HPDE6-E6E7 (cell line): ENCODE data around the gene SERINC4.
A peak's percentile ranks its signal among the peaks of the same experiment; 100 is the strongest.

Experiments used
- DNase-seq: peaks from one replicate; pipeline ENCODE4 v3.0.0; 2011; ENCODE audit warnings: missing footprints; ENCODE audit errors: extremely low spot score

Gene SERINC4

GRCh38 chr15:43796566-43796965 lies 3.5 kb downstream of the SERINC4 start:
- no peak for DNase-seq

GRCh38 chr15:43795997-43796396 lies 4.0 kb downstream of the SERINC4 start:
- DNase-seq = no peak

DNA sequence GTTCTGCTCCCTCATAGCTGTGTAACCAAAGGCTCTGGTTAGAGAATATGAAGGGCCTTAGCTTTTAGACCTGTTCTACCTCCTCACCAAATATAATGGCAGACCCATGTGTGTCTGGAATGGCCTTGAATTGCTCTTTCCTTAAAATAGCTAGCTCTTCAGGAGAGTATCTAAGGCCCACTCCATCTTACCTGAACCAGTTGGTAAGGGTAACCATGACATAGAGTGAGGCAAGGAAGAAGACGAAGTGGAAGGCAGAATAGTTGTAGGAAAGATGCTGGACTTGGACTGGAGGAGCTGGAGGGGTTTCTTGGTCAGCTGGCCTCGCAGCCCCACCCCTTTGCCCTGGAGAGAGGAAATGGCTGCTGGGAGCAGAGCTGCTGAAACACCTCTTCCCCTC lies 4.8 kb downstream of the SERINC4 start:
- DNase-seq = no peak

GRCh38 chr15:43794269-43795037 lies 5.6 kb downstream of the SERINC4 start:
- no peak for DNase-seq

- no peak for DNase-seq
Observed at GRCh38 chr15:43793647-43794046, 6.4 kb downstream of the SERINC4 start.

DNA sequence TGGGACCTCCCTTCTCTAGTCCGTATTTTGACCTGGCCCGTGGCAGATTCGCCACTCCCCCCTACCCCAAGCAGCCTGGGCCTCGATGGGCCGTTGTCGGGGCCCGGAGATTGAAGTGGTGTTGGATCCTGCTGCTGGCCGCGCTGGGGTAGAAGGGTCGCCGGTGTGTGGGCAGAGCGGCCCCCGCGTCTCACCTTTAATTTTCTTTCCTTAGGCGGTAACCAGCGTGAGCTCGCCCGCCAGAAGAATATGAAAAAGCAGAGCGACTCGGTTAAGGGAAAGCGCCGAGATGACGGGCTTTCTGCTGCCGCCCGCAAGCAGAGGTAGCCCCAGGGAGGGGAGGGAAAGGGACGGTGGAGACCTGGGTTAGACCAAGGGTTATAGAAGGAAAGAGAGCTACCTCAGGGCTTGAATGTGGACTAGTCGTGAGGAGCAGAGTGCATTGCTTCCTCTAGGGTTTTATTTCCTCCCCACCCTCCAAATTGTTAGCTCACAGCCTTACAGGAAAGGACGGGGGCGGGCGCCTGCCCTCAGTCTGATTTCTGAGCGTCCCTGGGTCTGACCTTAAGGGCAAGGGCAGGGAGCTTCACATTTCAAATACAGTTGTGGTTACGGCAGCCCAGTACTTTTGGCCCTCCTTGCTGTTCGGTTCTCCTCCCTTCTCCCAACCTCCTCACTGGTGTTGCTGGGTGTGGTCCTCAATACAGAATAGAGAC lies 7.1 kb downstream of the SERINC4 start:
- no peak for DNase-seq

DNA sequence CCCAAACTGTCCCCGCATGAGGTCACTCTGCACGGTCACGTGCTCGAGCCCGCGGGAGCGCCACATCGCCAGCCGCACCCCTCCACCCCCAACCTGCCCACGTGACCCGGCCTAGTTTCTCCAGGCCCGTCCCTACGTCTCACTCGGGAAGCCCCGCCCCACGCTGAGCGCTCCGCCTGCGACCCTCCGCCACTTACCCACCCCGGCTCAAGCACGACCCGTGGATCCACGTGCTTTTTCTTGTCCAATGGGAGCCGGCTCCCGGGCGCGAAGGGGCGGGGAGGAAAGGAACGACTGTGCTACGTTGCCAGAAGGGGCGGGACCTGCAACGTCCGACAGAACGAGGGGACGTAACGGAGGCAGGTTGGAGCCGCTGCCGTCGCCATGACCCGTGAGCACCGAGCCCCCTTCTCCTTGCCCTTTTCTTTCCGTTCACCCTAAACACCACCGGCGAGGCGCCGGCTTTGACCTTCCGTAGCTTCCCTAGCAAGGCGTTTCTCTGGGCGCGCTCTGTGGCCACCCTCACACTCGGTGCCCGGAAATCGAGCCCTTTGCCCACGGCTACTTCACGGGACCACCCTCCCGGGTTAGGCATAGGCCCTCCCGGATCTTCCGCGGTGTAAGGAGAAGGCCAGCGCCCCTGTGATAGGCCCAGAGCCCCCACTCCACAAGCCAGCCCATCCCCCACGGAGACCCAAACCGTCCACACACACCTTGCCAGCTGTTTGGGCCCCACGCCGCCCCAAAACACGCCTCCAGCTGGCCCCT lies 7.8 kb downstream of the SERINC4 start, which contains the start of gene SERF2:
TSS of gene SERF2 (plus strand) at position 328 of the 768 bp plus-strand sequence. CDS start at position 385, 57 bp downstream.
- DNase-seq = peak; percentile 99

- no peak for DNase-seq
Observed at GRCh38 chr15:43789409-43789808, 10.6 kb downstream of the SERINC4 start.

- DNase-seq = no peak
Observed at GRCh38 chr15:43779016-43779415, 21.0 kb downstream of the SERINC4 start.

- DNase-seq = peak; percentile 71
Observed at GRCh38 chr15:43777267-43777914, 22.6 kb downstream of the SERINC4 start.

DNA sequence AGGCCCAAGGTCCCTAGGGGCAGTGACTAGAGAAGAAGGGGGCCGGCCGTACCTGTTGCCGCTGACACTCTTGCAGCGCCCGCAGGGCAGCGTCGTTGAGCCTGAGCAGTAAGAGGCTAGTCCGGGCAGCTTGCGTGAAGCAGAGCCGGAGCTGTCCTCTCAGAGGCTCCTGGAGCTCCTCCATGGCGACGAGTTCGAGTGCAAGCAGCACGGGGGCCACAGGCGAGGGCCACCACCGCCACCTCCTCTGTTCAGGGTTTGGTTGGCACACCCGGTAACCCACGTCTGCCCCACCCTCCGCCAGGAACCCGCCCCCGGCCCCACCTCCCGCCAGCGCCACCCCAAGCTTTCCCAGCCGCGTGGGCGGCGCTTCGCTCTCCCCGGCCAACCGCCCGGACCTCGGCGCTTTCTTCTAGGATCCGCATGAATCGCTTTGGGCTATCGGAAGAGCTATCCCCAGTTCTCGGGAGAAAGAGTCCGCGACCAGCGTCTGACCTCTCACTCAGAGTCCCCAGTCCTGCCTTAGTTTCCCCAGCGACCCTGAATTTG lies 23.2 kb downstream of the SERINC4 start, which contains the start of gene ELL3:
TSS of gene ELL3 (minus strand) at position 249 of the 549 bp plus-strand sequence. CDS start at position 184, 65 bp downstream.
- DNase-seq = peak; percentile 74

GRCh38 chr15:43776101-43776717 lies 23.8 kb downstream of the SERINC4 start:
- no peak for DNase-seq

GRCh38 chr15:43775411-43775965 lies 24.5 kb downstream of the SERINC4 start:
- peak; percentile 78 for DNase-seq

DNA sequence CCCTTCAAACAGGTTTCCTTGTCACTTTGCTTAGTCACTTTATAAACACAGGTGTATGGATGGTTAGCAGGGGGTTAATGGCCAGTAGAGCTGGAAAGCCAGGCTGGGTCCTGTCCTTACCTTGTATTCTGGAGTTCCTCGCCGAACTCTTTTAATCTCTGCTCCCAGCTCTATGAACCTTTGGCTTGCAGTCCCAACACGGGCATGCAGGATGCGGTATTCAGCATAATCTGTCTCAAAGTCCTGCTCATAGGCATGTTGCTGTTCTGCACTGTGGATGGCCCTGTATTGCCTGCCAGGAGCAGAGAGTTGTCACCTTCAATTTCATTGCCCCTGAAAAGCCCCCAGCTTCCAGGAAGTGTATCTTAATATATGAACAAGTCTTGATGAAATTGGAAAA lies 26.0 kb downstream of the SERINC4 start:
- DNase-seq = no peak

- DNase-seq = no peak
Observed at GRCh38 chr15:43772624-43773023, 27.4 kb downstream of the SERINC4 start.

GRCh38 chr15:43771816-43772215 lies 28.2 kb downstream of the SERINC4 start:
- no peak for DNase-seq

DNA sequence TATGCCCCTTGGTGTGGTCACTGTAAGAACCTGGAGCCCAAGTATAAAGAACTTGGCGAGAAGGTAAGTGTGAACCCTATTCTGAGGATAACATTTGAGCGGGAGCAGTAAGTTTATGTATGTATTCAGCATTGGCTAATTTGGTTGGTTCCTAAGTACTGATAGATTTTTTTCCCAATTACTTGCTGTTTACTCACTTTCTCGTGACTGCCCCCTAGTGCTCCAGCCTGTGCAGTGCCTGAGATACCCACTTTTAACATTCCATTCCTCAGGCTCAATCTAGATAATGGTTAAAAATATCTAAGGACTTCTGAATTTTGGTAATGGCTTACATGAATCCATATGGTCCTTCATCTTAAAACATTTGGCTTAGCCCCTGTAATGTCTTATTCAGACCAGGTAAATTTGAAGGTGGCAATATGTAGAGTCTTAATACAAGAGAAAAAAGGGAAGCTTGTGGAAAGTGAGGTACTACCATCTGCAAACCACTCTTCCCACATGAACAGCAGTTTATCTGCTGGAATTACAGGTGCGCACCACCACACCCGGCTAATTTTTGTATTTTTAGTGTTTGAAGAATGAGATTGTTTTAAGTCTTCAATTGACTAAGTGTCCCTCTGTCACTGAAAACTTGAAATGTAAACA lies 30.3 kb downstream of the SERINC4 start:
- DNase-seq = no peak

DNA sequence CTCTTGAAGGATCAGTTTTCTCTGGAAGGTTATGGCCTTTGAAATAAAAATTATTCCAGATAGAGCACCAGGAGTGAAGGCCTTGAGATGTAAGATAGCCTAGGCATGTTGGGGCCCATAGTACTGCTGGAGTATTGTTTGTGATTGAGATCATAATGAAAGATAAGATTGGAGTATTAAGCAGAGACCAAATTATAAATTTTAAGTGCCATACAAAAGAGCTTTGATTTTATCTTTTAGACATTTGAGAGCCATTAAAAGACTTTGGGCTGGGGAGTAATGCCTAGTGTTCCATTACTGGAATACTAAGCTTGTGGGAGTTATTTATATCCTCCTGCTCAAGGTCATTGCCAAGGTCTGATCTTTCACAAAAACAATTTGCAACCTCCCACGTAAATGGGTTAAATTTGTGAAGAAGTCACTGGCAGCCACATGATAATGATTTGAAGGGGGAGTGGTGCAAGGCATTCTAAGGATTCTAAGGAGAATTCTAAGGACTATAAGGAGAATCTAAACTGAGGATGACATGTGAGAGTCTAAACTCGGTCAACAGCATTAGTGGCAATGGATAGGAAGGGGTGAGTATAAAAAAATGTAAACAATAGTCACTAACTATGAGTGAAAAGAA lies 36.1 kb downstream of the SERINC4 start:
- no peak for DNase-seq

- DNase-seq = no peak
Observed at GRCh38 chr15:43762824-43763223, 37.2 kb downstream of the SERINC4 start.

GRCh38 chr15:43751885-43752284 lies 48.1 kb downstream of the SERINC4 start:
- DNase-seq = no peak
